Loucy (cell line): Measurements from ENCODE around the gene PTPRN2.

Source experiments
- EZH2phosphoT487 ChIP-seq: fragments of 200-600 bp; IDR thresholded peaks from 2 replicates; pipeline ENCODE4 v1.6.1; 2018; ENCODE audit warnings: antibody characterized with exemption, mild to moderate bottlenecking, moderate library complexity, borderline replicate concordance
- TF ChIP-seq, protein P1 (sequence below): fragments of 200-600 bp; sonication (generic); conservative IDR thresholded peaks from 2 replicates; pipeline ENCODE4 v1.5.1; 2014; ENCODE audit warnings: mild to moderate bottlenecking, antibody characterized with exemption, low read length

DNA sequence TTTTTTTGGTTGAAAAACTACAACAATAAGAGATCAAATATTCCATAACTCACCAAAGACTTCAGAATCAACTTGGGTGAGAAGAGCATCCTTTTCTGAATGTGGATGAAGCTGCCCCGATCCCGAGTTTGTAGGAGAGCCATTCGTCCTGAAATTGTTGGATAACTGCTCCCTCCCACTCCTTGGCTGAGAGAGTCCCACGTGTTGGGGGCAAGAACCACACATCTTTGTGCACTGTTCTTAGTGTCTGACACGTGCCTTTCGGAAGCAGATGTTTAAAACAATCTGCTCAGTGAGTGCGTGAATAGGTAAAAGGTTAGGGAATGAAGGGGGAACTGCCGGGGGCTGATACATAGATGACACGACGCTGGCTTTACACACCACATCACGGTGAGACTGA lies 575.7 kb downstream of the PTPRN2 start:
- TF ChIP-seq, protein P1, sequence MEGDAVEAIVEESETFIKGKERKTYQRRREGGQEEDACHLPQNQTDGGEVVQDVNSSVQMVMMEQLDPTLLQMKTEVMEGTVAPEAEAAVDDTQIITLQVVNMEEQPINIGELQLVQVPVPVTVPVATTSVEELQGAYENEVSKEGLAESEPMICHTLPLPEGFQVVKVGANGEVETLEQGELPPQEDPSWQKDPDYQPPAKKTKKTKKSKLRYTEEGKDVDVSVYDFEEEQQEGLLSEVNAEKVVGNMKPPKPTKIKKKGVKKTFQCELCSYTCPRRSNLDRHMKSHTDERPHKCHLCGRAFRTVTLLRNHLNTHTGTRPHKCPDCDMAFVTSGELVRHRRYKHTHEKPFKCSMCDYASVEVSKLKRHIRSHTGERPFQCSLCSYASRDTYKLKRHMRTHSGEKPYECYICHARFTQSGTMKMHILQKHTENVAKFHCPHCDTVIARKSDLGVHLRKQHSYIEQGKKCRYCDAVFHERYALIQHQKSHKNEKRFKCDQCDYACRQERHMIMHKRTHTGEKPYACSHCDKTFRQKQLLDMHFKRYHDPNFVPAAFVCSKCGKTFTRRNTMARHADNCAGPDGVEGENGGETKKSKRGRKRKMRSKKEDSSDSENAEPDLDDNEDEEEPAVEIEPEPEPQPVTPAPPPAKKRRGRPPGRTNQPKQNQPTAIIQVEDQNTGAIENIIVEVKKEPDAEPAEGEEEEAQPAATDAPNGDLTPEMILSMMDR, result no peak
- no peak for TF ChIP-seq EZH2phosphoT487
